ENCODE data around the gene ENAH.

ENAH gene

GRCh38 chr1:225580238-225581099 is 72.5 kb downstream of the ENAH start:
- no peak overlapping the region for H3K4me2 ChIP-seq
- H2AFZ ChIP-seq (ENCODE audit: low read depth), result no peak overlapping the region
- no peaks in the 10 kb centered on the region for H3K79me2 ChIP-seq (ENCODE audit: insufficient read depth, low read depth)
- 0 out of 2 replicates have a peak, but pooled peaks cover 3% of the 10 kb centered on the region for H4K20me1 ChIP-seq (ENCODE audit: insufficient read depth)
- H3K27ac ChIP-seq, result no peak overlapping the region
- no peaks in the 10 kb centered on the region for H3K27me3 ChIP-seq (ENCODE audit: insufficient read depth, low read depth)
- H3K9ac ChIP-seq, result no peak overlapping the region
- H3K4me1 ChIP-seq (ENCODE audit: low read depth, poor library complexity, severe bottlenecking), result no peaks in the 10 kb centered on the region
- no peak for TF ChIP-seq CTCF (conservative IDR thresholded peaks at IDR 0.05; ENCODE audit: low read depth, low read length)
- H3K4me3 ChIP-seq (IDR thresholded peaks at IDR 0.05; ENCODE audit: insufficient read depth, low read depth, low read length), result no peak overlapping the region
- H3K36me3 ChIP-seq (ENCODE audit: insufficient read depth), result no peaks in the 10 kb centered on the region

DNA sequence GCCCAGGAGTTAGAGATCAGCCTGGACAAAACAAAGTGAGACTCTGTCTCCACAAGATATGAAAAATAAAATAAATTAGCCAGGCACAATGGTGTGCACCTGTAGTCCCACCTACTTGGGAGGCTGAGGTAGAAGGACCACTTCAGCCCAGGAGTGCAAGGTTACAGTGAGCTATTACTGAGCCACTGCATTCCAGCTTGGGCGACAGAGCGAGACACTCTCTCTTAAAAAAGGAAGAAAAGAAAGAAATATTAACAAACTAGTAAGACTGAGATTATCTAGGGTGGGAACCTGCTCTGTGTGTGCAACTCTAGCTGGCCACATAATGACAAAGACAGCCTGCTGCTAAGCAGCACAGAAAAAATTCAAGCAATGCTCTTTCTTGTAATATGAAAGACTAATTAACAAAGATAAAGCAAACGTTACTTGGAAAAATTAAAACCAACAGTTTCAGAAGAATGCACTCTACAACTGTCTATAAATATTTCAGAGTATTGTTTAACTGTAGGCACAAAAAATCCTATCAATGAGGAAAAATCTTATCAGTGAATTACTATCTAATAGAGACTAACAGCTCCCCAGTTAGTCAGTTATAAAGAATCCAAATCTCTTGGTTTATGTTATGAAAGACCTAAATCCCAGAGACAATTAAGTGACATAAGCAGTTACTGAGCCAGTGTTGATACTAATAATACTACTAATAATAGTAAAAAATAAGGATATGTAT is 74.5 kb downstream of the ENAH start:
- Histone ChIP-seq H3K27me3 (ENCODE audit: insufficient read depth, low read depth) (no peaks in the 10 kb centered on the region), H3K36me3 (ENCODE audit: insufficient read depth) (no peaks in the 10 kb centered on the region), H3K4me1 (ENCODE audit: low read depth, poor library complexity, severe bottlenecking) (no peaks in the 10 kb centered on the region), H3K9ac (no peak overlapping the region), H3K4me2 (no peak overlapping the region), H4K20me1 (ENCODE audit: insufficient read depth) (0 out of 2 replicates have a peak, but pooled peaks cover 3% of the 10 kb centered on the region), H3K79me2 (ENCODE audit: insufficient read depth, low read depth) (no peaks in the 10 kb centered on the region), H3K4me3 (IDR thresholded peaks at IDR 0.05; ENCODE audit: insufficient read depth, low read depth, low read length) (no peak overlapping the region), H3K27ac (no peak overlapping the region), H2AFZ (ENCODE audit: low read depth) (no peak overlapping the region)
- no peak for TF ChIP-seq CTCF (conservative IDR thresholded peaks at IDR 0.05; ENCODE audit: low read depth, low read length)

GRCh38 chr1:225577241-225577640 is 75.7 kb downstream of the ENAH start:
- no peak for TF ChIP-seq CTCF (conservative IDR thresholded peaks at IDR 0.05; ENCODE audit: low read depth, low read length)
- Histone ChIP-seq H3K27me3 (ENCODE audit: insufficient read depth, low read depth) (no peaks in the 10 kb centered on the region), H4K20me1 (ENCODE audit: insufficient read depth) (0 out of 2 replicates have a peak, but pooled peaks cover 3% of the 10 kb centered on the region), H2AFZ (ENCODE audit: low read depth) (no peak overlapping the region), H3K4me2 (no peak overlapping the region), H3K4me3 (IDR thresholded peaks at IDR 0.05; ENCODE audit: insufficient read depth, low read depth, low read length) (no peak overlapping the region), H3K27ac (no peak overlapping the region), H3K36me3 (ENCODE audit: insufficient read depth) (no peaks in the 10 kb centered on the region), H3K9ac (no peak overlapping the region), H3K79me2 (ENCODE audit: insufficient read depth, low read depth) (no peaks in the 10 kb centered on the region), H3K4me1 (ENCODE audit: low read depth, poor library complexity, severe bottlenecking) (no peaks in the 10 kb centered on the region)

DNA sequence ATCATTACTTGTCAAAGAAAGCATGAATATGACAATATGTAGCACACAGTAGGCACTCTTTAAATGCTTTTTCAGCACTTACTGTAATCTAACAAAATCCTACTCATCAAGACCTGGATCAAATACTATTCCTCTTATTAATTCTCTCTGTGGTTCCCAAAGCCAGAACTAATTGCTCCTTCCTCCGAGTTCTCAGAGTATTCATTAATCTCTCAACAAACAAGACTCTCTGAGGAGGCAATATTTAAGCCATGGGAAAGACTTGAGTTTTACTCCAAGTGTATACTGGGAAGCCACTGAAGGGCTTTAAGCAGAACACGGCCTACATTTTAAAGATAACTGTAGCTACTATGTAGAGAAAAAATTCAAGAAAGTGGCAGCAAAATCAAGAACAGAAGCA is 79.7 kb downstream of the ENAH start:
- Histone ChIP-seq H4K20me1 (ENCODE audit: insufficient read depth) (0 out of 2 replicates have a peak, but pooled peaks cover 3% of the 10 kb centered on the region), H2AFZ (ENCODE audit: low read depth) (no peak overlapping the region), H3K27me3 (ENCODE audit: insufficient read depth, low read depth) (no peaks in the 10 kb centered on the region), H3K27ac (no peak overlapping the region), H3K79me2 (ENCODE audit: insufficient read depth, low read depth) (no peaks in the 10 kb centered on the region), H3K4me1 (ENCODE audit: low read depth, poor library complexity, severe bottlenecking) (no peaks in the 10 kb centered on the region), H3K4me2 (no peak overlapping the region), H3K9ac (no peak overlapping the region), H3K36me3 (ENCODE audit: insufficient read depth) (no peaks in the 10 kb centered on the region), H3K4me3 (IDR thresholded peaks at IDR 0.05; ENCODE audit: insufficient read depth, low read depth, low read length) (no peak overlapping the region)
- TF ChIP-seq CTCF (conservative IDR thresholded peaks at IDR 0.05; ENCODE audit: low read depth, low read length), result no peak

Measured in KMS-11 (cell line).